A549 treated with DMSO at 1 μM for 4 hours (cell line): Measurements from ENCODE around the gene C8A. TPM values are rescaled to one million over a fixed set of nuclear protein-coding genes. Genes with fewer than 3 reads are reported as not detected.

Experiments
- total RNA-seq: library from RNA; stranded (reverse); fragments of 200-300 nt; extraction: Qiagen RNA extraction; gene quantifications from 5 replicates; pipeline ENCODE4 v1.2.3, GENCODE V29; 2022; ENCODE audit warnings: low read depth

The C8A gene
- not detected in 5 replicates for total RNA-seq

DNA sequence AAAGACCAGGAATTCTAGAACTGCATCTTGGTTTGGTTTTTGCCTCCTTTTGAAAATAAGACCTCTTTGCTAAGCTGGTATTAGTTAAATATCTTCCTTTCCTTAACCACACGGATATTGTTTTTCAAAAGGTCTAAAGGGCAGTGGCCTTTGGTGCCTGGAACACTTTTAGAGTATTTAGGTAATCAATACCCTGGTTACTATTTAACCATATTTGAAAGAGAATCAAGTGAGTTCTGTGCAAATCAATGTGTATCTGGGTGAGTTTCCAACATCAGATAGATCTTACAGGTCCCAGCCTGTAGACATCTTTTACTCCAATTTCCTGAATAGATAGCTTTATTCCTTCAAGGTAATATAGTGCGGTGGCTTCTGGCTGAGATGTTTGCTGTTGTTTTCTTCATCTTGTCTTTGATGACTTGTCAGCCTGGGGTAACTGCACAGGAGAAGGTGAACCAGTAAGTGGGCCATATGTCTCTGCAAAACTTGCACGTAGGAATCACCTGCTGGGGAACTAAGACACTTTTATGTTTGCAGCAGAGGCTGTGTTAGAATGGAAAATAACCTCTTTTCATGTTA lies at the start of gene C8A:
C8A (plus strand) TSS at position 277 of the 579 bp plus-strand sequence; CDS start at position 382, 105 bp downstream.

DNA sequence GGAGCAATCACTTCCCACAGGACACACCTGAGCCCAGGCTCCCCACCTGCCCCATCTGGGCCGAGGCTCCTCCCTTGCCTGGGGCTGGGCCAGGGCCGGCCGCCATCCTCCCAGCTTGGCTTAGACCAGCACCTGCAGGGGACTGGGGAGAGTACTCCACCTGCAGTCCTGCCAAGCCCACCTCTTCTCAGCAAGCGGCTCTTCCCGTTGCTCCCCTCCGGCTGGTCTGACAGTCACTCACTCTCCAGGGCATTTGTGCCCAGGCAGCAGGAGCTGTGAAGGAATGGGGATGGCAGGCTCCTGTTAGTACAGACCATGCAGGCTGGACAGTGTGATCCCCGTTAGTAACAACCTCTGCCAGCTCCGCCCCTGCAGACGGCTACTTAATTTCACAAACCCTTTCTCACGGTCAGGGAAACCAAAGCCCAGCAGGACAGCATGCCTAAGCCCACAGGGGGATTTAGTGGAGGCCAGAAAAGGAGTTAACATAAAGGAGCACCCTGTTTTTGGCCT lies 35.2 kb upstream of the C8A start, which contains the start of gene FYB2:
FYB2 (minus strand) TSS at position 18 of the 513 bp plus-strand sequence. CDS start 114 bp downstream, outside the sequence.

DNA sequence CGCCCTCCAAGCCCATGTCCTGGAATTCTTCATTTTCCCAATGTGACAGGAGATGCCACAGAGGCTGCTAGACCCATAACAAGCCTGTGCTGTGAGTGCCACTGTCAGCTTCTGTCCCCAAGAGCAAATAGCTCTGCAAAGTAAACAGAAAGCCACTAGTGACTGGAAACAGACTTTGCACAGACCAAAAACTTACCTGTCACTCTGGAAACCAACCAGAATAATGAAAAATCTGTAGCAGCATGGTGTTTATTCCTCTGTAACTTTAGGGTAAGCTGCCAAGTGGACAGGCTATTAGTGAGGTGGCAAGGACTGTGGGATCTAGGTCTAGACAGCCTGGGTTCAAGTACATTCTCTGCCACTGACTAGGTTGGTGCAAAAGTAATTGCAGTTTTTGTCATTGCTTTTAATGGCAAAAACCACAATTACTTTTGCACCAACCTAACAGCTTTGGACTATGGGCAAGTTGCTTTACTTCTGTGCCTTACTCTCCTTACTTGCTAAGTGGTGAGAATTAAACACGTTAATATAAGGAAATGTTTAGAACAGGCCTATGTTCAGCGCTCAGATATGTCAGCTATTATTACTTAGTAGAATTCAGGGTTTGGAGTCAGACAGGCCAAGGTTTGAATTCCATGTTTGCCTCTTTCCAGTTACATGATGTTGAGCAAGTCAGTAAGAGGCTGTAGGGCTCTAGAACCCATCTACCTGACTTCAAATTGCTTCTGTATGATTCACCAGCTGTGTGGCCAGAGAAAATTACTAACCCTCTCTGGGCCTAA lies 111.5 kb downstream of the C8A start, which contains the start of gene C8B:
C8B (minus strand) TSS at position 100 of the 782 bp plus-strand sequence; CDS start at position 33, 67 bp downstream.

Other genes with a start within 250 kb of the C8A start
- gene PRKAA2, start 209.5 kb upstream of the C8A start, total RNA-seq: 2.5 to 3.8 TPM (median 3.0 TPM) in 5 replicates
- gene FYB2, start 35.4 kb upstream of the C8A start, total RNA-seq: not detected in 5 replicates
- not detected in 5 replicates for gene C8B, start 111.2 kb downstream of the C8A start, total RNA-seq